H1 (cell line): ENCODE measurements around the gene FRMPD2. TPM values are rescaled to one million over a fixed set of nuclear protein-coding genes. Genes with fewer than 3 reads are reported as not detected.

Experiments used
- FOSL1 ChIP-seq: IDR thresholded peaks from 2 replicates; pipeline ENCODE4 v1.6.1; 2011; ENCODE audit warnings: mild to moderate bottlenecking, low read depth, low read length, moderate library complexity; ENCODE audit not compliant: insufficient read depth
- KDM1A ChIP-seq: fragments of 200-600, 300-600 bp; sonication (generic); IDR thresholded peaks from 2 replicates; pipeline ENCODE4 v1.7.1; 2016; ENCODE audit warnings: mild to moderate bottlenecking, low read length, borderline replicate concordance
- POLR2AphosphoS5 ChIP-seq: IDR thresholded peaks from 2 replicates; pipeline ENCODE4 v1.6.1; 2011; ENCODE audit warnings: low read depth, low read length
- polyA plus RNA-seq, 7 experiments: library from polyadenylated mRNA; depleted of rRNA in 3 of 7; stranded (reverse) in 5 of 7; unstranded in 2 of 7; fragments of >200 nt in 5 of 7; fragments of 200-250 nt in 2 of 7; gene quantifications; 1 replicate in 5 of 7; 2 replicates in 1 of 7; 4 replicates in 1 of 7; pipeline versions ENCODE4 v1.2.1 to v1.2.3, GENCODE V29; 2011 to 2013; ENCODE audit warnings: missing spikeins in 2 of 7, mixed read lengths in 2 of 7
- total RNA-seq: library from RNA; stranded (reverse); fragmentation: NEBNext Ultra II Directional; extraction: Animal tissue kit (Norgen Biotek cat#: 25700); gene quantifications from 2 replicates; pipeline ENCODE4 v1.2.1, GENCODE V29; 2021

The FRMPD2 gene
- total and polyA plus RNA-seq, 2 of the 8 experiments (the other 6 are each of a cell fraction or from before 2014, with no cell fraction given) = 0.07 to 0.47 TPM

GRCh38 chr10:48299066-48299465, 24.6 kb upstream of the FRMPD2 start (continued):
- TF ChIP-seq KDM1A = no peak
- TF ChIP-seq POLR2AphosphoS5 = no peak
- TF ChIP-seq FOSL1 = no peak
